HG03097 (cell line): ENCODE results near the gene TMEM184A.

Experiments used
- ATAC-seq: cut with Tn5 transposase; IDR thresholded peaks from one replicate; pipeline ENCODE4 v1.9.1; 2021; ENCODE audit not compliant: unreplicated experiment, low FRiP score

Gene TMEM184A

DNA sequence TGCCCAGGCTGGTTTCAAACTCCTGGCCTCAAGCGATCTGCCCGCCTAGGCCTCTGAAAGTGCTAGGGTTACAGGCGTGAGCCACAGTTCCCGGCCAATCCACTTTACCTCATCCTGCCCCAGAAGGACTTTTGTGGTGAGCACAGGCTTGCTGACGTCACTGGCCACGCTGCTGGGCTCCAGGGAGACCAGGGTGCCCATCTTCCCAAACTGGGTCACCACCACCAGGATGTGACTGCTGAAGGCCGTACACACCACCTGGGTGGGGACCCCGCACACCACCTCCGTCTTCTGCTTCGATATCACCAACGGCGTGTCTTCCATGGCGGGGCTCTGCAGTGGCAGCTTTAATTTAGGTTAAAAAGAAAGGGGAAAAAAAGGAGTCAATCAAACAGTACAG lies 13.0 kb upstream of the TMEM184A start:
- no peak for ATAC-seq

- no peak for ATAC-seq
These were observed 12.0 kb upstream of the TMEM184A start for GRCh38 chr7:1567896-1568510.

- no peak for ATAC-seq
These were observed 11.2 kb upstream of the TMEM184A start for GRCh38 chr7:1567049-1567771.

GRCh38 chr7:1566687-1567048 lies 10.7 kb upstream of the TMEM184A start:
- no peak for ATAC-seq

GRCh38 chr7:1564603-1565022 lies 8.6 kb upstream of the TMEM184A start:
- no peak for ATAC-seq

- no peak for ATAC-seq
These were observed 8.1 kb upstream of the TMEM184A start for GRCh38 chr7:1563981-1564602.

DNA sequence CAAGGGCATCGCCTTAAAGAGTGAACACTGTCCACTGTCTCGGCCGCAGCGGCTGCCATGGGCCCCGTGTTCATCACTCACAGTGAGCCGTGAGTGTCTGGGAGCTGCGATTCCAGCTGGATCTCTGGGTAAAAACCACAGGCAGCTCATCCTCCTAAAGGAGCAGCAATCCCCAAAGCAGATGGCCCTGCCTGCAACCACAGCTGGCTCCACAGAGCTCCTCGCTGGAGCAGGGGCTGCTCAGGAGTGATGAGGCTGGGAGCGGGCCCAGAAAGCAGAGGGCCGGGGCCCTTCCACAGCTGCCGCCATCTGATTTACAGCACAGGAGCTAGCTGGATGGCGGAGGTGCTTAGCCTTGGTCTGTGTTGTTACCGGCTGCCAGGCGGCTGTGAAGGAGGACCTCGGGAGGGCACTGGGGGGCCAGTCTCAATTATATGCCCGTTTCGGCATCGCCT lies 6.6 kb upstream of the TMEM184A start:
- ATAC-seq = no peak

DNA sequence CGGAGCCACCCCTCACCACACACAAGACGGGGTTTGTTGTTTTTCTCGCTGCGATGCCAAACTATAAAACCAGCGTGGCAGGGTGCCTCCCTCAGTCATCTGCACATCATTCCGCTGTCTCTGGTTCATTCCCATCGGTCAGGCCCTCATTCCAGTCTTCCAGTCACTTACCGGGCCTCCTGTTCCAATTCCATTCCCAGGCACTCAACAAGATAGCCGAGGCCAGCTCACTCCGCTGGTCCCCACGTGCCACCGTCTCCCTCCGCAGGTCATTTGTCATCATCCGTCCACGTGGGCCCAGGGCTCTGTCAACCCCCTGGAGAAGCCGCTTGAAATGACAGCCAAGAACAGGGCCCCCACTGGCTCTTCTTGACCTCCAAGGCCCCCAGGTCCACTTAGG lies 6.1 kb upstream of the TMEM184A start:
- ATAC-seq = no peak

DNA sequence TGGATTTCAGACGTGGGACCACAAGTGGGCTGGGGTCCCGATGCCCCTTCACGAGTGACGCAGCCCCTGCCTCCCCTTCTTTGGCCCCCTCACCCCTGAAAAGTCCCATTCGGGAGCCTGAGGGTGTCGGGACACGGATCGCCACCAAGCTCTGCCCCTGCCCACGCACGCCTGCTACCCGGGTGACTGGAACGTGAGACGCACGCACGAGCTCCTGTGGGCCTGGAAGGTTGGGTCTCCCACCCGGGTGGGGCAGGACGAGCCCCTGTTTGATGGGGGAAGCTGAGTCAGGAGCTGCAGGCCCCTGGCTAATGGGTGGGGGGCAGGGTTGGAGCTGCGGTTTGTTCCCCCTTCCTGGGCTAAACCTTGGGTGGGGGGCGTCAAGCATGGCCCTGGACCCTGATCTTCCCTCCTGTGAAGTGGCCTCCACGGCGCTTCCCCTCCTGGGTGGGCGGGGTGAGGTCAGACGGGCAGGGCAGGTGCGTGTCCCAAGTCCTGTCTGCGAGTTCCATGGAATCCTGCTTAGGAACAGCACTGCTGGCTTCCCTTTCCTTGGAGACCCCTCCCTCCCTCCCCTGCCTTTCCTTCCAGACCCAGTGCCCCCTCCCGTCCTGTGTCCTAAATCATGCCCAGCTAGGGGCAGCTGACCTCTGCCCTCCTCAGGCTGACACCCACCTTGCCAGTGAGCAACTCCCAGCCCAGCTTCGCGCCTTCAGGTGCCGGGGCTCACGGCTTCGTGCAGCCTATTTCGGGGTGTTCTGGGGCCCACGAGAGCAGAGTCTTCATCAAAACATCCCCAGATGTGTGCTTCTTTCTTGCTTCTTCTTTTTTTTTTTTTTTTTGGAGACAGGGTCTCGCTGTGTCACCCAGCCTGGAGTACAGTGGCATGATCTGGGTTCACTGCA lies 5.3 kb upstream of the TMEM184A start:
- no peak for ATAC-seq

- no peak for ATAC-seq
These were observed 4.6 kb upstream of the TMEM184A start for GRCh38 chr7:1560620-1561031.

DNA sequence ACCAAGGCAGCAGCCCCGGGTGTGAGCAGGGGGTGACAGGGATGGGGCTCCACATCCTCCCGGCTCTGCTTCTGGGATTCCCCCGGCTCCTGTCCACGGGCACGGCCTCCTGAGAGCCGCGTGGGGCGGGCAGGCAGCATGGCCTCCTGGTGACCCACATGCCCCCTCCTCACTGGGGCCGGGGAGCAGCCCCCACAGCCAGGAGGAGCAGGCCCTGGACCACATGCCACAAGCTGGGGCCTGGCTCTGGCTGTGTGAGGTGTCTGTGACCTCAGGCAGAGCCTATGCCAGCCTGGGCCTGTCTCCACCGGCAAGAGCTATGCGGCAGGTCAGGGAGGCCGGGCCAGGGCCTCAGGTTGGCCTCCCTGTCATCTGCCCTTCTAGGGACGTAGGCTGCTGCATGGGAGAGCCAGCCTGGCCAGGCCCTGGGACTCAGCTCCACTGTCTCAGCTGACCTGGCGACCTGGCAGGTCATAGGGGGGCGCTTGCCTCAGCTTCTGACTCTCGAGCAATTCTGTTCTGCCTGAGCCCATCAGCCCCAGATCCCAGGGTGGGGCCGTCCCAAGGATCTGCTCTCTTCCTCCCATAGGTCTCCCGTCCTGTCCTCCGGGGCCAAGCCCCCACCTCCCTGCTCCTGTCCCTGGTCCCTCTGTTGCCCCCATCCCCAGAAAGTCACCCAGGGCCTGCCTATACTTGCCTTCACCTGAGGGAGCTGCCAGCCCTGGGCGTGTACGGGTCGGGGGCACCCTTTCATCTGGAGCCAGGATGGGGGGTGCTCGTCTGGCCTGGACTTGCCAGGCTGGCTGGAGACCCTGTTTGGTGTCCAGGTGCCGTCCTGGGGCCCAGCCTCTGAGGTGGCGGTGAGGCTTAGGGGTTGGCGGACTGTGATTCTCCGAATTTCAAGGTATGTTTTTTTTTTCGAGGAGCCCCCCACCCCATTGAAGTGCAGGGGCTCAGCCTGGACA lies 3.9 kb upstream of the TMEM184A start:
- no peak for ATAC-seq

GRCh38 chr7:1558841-1559625 lies 3.0 kb upstream of the TMEM184A start:
- no peak for ATAC-seq

DNA sequence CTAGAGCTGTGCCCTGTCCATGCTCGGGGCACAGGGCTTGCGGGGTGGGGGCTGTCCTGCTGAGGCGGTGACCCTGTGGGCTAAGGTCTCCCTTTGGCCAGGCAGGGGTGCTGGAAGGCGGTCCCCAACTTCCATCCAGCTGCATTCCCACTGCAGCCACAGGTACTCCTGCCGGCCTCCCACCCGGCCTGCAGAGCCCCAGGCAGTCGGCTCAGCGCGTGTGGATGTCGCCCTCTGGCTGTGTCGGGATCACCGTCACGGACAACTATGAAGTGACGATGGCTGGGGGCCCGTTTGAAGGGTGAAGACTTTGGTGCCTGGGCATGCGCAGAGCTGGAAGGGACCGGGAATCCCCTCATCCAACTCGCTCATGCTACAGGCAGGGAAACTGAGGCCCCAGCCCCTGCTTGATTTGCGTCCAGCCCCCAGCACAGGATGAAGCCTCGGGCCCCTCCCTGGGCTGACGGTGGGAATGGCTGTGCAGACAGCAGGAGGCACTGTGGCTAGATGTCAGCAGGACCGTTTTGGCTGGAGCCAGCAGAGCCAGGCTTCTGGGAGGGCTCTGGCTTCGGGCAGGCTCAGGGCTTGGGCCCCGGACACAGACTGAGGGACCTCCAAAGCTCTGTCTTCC lies 2.3 kb upstream of the TMEM184A start:
- ATAC-seq = no peak

DNA sequence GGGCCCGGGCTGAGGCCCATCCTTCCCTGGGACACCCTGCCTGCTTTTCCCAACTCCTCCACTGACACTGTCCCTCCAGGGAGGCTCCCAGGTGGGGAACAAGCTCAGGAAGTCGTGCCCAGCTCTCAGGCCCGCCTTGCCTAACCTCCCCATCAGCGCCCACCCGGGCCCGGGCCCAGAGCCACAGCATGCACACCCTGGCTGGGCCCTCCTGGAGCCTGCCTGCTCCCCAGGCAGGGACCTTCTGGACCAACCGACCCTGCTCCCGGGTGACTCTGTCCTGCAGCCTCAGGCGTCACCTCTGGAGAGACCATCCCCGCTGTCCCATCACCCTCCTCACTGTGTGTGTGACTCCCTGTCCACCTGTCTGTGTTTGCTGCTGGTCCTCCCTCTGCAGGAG lies 1.8 kb upstream of the TMEM184A start:
- ATAC-seq = no peak

DNA sequence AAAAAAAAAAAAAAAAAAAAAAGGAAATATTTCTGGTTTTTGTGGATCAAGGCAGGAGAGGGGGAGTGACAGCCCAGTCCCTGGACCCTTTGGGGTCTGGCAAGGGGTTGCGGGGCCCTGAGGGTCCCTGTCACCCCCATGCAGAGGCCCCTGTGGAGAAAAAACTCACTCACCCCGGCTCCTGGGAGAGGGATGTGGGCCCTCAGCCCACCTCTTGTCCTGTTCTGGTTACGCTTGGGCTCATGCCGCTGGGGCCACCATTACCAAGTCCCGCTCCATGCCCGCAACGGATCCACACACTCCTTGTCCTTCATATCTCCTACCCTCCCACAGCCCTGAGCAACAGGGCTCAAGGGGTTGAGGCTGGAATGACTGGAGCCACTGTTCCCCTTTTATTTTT lies 1.0 kb upstream of the TMEM184A start:
- ATAC-seq = no peak

DNA sequence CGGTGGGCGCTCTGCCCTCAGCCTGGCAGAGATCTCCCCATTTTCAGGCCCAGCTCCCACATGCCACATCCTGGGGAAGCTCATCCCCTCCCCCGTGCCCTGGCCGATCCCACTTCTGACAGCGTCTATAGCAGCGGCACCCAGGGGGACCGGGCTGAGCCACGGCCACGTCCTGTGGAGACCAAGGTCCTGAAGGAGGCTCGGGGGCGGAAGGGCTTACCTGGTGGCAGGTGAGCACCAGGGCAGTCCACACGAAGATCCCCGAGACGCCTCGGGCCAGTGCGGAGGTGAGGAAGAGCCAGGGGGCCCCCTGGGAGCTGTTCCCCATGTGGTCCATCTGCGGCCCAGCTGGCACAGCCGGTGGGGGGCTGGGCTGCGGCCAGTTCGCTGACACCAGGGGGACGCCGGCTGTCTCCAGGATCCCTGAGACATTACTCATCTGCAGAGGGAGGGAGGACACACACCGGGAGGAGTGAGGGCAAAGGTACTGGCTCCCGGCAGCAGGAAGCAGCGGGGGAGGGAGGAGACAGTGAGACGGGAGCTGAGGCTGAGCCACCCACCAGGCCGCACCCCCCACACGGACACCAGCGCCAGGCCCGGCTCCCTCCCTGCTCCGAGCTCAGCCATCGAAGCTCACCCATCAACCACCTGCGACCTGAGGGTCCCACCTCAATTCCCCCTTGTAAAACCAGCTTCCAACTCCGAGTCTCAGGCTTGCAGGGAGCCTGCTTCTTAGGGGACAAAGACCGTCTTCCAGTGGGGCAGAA lies 776 bp downstream of the TMEM184A start:
- ATAC-seq = no peak

DNA sequence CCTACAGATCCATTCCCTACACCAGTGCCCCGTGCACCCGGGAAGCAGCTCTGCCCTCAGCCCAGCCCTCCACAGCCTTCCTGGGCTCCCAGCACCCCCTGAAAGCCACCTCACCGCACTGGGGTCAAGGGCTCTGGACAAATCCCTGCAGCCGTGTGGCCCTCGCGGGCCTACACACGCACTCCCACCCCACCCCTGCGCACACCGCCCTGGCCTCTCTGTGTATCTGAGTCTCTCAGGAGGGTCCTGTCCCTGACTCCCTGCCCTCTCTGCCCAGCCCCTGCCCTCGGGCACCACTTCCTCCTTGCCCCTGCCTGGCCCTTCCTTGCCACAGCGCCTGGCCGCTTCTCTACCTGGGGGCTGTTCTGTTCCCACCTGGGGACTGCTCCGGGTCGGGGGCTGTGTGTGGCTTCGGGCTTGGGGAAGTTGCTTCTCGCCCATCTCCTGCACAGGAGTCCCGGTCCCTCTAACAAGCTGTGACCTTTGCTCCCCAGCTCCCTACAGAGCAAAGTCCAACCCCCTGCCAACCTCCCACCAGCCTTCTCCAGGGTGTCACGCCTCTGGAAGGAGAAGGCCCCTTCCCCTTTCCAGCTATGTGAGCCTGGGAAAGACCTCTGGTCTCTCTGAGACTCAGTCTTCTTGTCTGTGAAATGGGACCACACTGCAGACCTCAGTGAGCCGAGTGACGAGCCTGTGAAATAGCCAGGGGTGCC lies 1.5 kb downstream of the TMEM184A start:
- ATAC-seq = no peak
